Purkinje cell (primary cell): ENCODE data around the gene ZKSCAN2. TPM values are rescaled to one million over a fixed set of nuclear protein-coding genes. Genes with fewer than 3 reads are reported as not detected.

ENCODE experiments used
- polyA plus RNA-seq: library from polyadenylated mRNA; unstranded; fragments of >200 nt; fragmentation: Nextera tagmentation; gene quantifications from 2 replicates; pipeline ENCODE4 v1.2.1, GENCODE V29; 2014

ZKSCAN2 gene
- 0.77 and 0.87 TPM in 2 replicates for polyA plus RNA-seq

DNA sequence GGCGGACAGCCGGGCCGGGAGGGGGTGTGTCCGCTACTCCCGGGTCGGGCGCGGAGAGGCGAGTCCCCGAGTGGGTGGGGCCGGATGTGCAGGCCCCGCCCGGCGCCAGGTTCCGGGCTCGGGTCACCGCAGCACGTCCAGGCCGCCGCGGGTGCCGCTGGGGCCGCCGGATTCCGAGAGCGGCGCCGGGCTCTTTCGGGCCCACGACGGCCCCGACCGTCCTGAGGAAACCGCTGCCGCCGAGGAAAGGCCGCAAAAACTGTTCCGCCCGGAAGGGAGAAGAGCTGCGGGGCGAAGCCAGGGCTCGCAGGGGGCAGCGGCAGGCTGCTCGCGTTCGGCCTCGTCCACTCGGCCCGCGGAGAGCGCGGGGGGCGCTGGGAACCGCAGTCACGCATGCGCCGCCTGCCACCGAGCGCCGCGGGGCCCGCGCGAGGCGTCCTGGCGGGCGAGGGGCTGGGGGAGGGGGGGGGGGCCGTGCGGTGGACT is at the start of gene ZKSCAN2:
Gene ZKSCAN2, minus strand, starts transcription at position 376 of the 486 bp plus-strand sequence. CDS start 718 bp downstream, outside the sequence.

Other genes starting within 250 kb of the ZKSCAN2 start
- gene ARHGAP17, start 242.5 kb downstream of the ZKSCAN2 start, polyA plus RNA-seq: 3.3 and 5.5 TPM in 2 replicates
- 101 and 105 TPM in 2 replicates for gene LCMT1, start 146.1 kb downstream of the ZKSCAN2 start, polyA plus RNA-seq
- gene AQP8, start 40.9 kb downstream of the ZKSCAN2 start, polyA plus RNA-seq: not detected in 2 replicates